HepG2 (cell line): ENCODE data around the gene TMEM271. TPM values are rescaled to one million over a fixed set of nuclear protein-coding genes. Genes with fewer than 3 reads are reported as not detected.
A peak's percentile ranks its signal among the peaks of the same experiment; 100 is the strongest.

Experiments used
- BHLHE40 ChIP-seq: IDR thresholded peaks from 2 replicates; pipeline ENCODE4 v1.6.1; 2011; ENCODE audit warnings: low read length, improper control_type of control experiment
- FOSL2 ChIP-seq: sonication (generic); formaldehyde crosslinking; IDR thresholded peaks from 2 replicates; pipeline ENCODE4 v1.4.0; 2020; ENCODE audit warnings: missing genetic modification reagents
- HMGXB4 ChIP-seq, 2 experiments: sonication (generic) in 1 of 2; formaldehyde crosslinking in 1 of 2; IDR thresholded peaks; 2 replicates each; pipeline versions ENCODE4 v1.4.0 to v1.6.1; 2018 to 2020; ENCODE audit warnings: missing genetic modification reagents in 2 of 2, borderline replicate concordance in 1 of 2, low read depth in 1 of 2, mild to moderate bottlenecking in 1 of 2, missing biosample characterization in 1 of 2
- HNF4G ChIP-seq, 2 experiments: sonication (generic) in 1 of 2; formaldehyde crosslinking in 1 of 2; IDR thresholded peaks; 2 replicates each; pipeline versions ENCODE4 v1.4.0 to v1.6.1; 2011 to 2020; ENCODE audit warnings: borderline replicate concordance in 2 of 2, low read depth in 2 of 2, mild to moderate bottlenecking in 2 of 2, low read length in 1 of 2, missing genetic modification reagents in 1 of 2, moderate library complexity in 1 of 2
- MXD4 ChIP-seq: IDR thresholded peaks from 2 replicates; pipeline ENCODE4 v1.6.1; 2016; ENCODE audit warnings: mild to moderate bottlenecking, missing biosample characterization, missing genetic modification reagents
- NR2F6 ChIP-seq, 2 experiments: IDR thresholded peaks; 2 replicates each; pipeline ENCODE4 v1.6.1; 2016; ENCODE audit warnings: antibody characterized with exemption in 1 of 2, mild to moderate bottlenecking in 1 of 2
- POLR2AphosphoS2 ChIP-seq: IDR thresholded peaks from 2 replicates; pipeline ENCODE4 v1.6.1; 2011; ENCODE audit warnings: low read depth, low read length, improper control_type of control experiment
- SRY ChIP-seq: sonication (generic); formaldehyde crosslinking; IDR thresholded peaks from 2 replicates; pipeline ENCODE4 v1.8.0; 2022; ENCODE audit warnings: mild to moderate bottlenecking, missing genetic modification reagents
- ZBTB40 ChIP-seq, 2 experiments: fragments of 450-650 bp in 1 of 2; sonication (generic) in 1 of 2; formaldehyde crosslinking in 1 of 2; IDR thresholded peaks; 2 replicates each; pipeline versions ENCODE4 v1.6.1 to v1.8.0; 2016 to 2022; ENCODE audit warnings: antibody characterized with exemption in 1 of 2, mild to moderate bottlenecking in 1 of 2, missing genetic modification reagents in 1 of 2
- polyA plus RNA-seq, 8 experiments: library from polyadenylated mRNA; depleted of rRNA in 3 of 8; stranded (reverse) in 7 of 8; unstranded in 1 of 8; fragments of >200 nt; fragmentation: Illumina TruSeq in 4 of 8; extraction: Trizol in 4 of 8; gene quantifications; 2 replicates each; pipeline versions ENCODE4 v1.2.1 to v1.2.3, GENCODE V29; 2011 to 2016; ENCODE audit warnings: low read depth in 4 of 8, missing spikeins in 1 of 8, mixed read lengths in 1 of 8; ENCODE audit not compliant: insufficient read depth in 1 of 8
- total RNA-seq, 5 experiments: library from RNA; depleted of rRNA; stranded (reverse); fragments of >200 nt; fragmentation: Illumina TruSeq; extraction: Trizol; gene quantifications; 2 replicates each; pipeline ENCODE4 v1.2.3, GENCODE V29; 2016; ENCODE audit warnings: low read depth in 1 of 5
- TF ChIP-seq, protein P1 (sequence below): IDR thresholded peaks from 2 replicates; pipeline ENCODE4 v1.4.0; 2020; ENCODE audit warnings: mild to moderate bottlenecking, missing genetic modification reagents
- TF ChIP-seq, protein P2 (sequence below): sonication (generic); formaldehyde crosslinking; IDR thresholded peaks from 2 replicates; pipeline ENCODE4 v1.4.0; 2020; ENCODE audit warnings: missing genetic modification reagents

TMEM271 gene
- total and polyA plus RNA-seq, 2 of the 13 experiments (the other 11 are each of a cell fraction or from before 2014, with no cell fraction given), result not detected

- no peak for TF ChIP-seq HNF4G (IDR thresholded peaks at IDR 0.05; ENCODE audit: borderline replicate concordance, low read depth, low read length)
- no peak for TF ChIP-seq HNF4G (CRISPR knock-in tag; IDR thresholded peaks at IDR 0.05; ENCODE audit: borderline replicate concordance, low read depth)
- TF ChIP-seq, protein P1, sequence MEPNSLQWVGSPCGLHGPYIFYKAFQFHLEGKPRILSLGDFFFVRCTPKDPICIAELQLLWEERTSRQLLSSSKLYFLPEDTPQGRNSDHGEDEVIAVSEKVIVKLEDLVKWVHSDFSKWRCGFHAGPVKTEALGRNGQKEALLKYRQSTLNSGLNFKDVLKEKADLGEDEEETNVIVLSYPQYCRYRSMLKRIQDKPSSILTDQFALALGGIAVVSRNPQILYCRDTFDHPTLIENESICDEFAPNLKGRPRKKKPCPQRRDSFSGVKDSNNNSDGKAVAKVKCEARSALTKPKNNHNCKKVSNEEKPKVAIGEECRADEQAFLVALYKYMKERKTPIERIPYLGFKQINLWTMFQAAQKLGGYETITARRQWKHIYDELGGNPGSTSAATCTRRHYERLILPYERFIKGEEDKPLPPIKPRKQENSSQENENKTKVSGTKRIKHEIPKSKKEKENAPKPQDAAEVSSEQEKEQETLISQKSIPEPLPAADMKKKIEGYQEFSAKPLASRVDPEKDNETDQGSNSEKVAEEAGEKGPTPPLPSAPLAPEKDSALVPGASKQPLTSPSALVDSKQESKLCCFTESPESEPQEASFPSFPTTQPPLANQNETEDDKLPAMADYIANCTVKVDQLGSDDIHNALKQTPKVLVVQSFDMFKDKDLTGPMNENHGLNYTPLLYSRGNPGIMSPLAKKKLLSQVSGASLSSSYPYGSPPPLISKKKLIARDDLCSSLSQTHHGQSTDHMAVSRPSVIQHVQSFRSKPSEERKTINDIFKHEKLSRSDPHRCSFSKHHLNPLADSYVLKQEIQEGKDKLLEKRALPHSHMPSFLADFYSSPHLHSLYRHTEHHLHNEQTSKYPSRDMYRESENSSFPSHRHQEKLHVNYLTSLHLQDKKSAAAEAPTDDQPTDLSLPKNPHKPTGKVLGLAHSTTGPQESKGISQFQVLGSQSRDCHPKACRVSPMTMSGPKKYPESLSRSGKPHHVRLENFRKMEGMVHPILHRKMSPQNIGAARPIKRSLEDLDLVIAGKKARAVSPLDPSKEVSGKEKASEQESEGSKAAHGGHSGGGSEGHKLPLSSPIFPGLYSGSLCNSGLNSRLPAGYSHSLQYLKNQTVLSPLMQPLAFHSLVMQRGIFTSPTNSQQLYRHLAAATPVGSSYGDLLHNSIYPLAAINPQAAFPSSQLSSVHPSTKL (CRISPR knock-in tag), result 0 out of 2 replicates have a peak, but pooled peaks have one; percentile 7
- TF ChIP-seq BHLHE40, result peak; percentile 38; the same call in 1 of the 2 replicates
- no peak for TF ChIP-seq ZBTB40 (IDR thresholded peaks at IDR 0.05)
- no peak for TF ChIP-seq ZBTB40 (CRISPR knock-in tag; IDR thresholded peaks at IDR 0.05)
- TF ChIP-seq HMGXB4 (CRISPR knock-in tag; IDR thresholded peaks at IDR 0.05; ENCODE audit: borderline replicate concordance in 1 of 2, low read depth in 1 of 2), result peak; percentile 45 to 62; a peak in 1 of 4 replicates
- no peak for TF ChIP-seq MXD4 (CRISPR knock-in tag)
- no peak for TF ChIP-seq POLR2AphosphoS2
- no peak for TF ChIP-seq NR2F6 (IDR thresholded peaks at IDR 0.05)
- TF ChIP-seq NR2F6 (CRISPR knock-in tag; IDR thresholded peaks at IDR 0.05), result 0 out of 2 replicates have a peak, but pooled peaks have one; percentile 14
- TF ChIP-seq, protein P2, sequence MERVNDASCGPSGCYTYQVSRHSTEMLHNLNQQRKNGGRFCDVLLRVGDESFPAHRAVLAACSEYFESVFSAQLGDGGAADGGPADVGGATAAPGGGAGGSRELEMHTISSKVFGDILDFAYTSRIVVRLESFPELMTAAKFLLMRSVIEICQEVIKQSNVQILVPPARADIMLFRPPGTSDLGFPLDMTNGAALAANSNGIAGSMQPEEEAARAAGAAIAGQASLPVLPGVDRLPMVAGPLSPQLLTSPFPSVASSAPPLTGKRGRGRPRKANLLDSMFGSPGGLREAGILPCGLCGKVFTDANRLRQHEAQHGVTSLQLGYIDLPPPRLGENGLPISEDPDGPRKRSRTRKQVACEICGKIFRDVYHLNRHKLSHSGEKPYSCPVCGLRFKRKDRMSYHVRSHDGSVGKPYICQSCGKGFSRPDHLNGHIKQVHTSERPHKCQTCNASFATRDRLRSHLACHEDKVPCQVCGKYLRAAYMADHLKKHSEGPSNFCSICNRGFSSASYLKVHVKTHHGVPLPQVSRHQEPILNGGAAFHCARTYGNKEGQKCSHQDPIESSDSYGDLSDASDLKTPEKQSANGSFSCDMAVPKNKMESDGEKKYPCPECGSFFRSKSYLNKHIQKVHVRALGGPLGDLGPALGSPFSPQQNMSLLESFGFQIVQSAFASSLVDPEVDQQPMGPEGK (CRISPR knock-in tag), result 0 out of 2 replicates have a peak, but pooled peaks have one; percentile 26
- peak; percentile 39 for TF ChIP-seq FOSL2
- no peak for TF ChIP-seq SRY
Observed at GRCh38 chr4:602559-602942, 26.5 kb upstream of the TMEM271 start (continued).
